Stimulated activated CD4-positive, alpha-beta T cell treated with anti-CD3 and anti-CD28 coated beads, Interleukin-1b, Interleukin-23, amount 100 ng/mL, for 48 hours (primary cell): Measurements from ENCODE around the gene COBL.

Experiments
- DNase-seq: peaks from one replicate; pipeline ENCODE4 v3.0.0-alpha.2; 2020

Gene COBL

GRCh38 chr7:51250512-51250911 is 66.1 kb downstream of the COBL start:
- DNase-seq: no peak

- no peak for DNase-seq
Observed at GRCh38 chr7:51249991-51250390, 66.6 kb downstream of the COBL start.

DNA sequence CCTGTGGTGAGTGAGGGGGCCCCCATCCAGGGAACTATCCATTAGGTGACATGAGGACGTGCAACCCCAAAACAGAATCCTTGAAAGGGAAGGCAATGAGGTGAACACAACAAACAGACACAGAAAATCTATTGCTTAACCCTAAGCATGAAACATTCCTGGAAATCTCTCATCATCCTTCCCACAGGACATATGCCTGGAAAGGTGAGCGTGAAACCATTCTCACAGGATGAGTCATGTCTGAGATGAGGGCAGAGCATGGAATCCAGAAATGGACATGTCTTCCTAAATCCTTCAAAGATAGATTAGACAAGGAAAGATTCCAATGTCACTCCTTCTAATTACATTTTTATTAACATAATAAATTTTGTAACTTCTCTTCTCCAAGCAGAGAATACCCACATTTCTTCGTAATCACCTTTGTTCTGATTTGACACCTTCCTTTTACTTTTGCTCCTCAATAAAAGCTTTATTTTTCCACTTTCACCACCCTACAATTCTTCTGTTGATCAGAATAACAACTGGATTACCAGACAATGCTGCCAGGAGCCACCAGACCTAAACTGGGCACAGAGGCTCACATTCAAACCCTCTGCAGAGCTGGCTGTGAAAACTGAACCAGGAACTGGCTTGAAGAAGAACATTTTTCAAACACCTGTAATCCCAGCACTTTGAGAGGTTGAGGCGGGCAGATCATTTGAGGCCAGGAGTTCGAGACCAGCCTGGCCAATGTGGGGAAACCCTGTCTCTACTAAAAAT is 67.2 kb downstream of the COBL start:
- DNase-seq: no peak

- DNase-seq: no peak
Observed at GRCh38 chr7:51246258-51247245, 70.1 kb downstream of the COBL start.

DNA sequence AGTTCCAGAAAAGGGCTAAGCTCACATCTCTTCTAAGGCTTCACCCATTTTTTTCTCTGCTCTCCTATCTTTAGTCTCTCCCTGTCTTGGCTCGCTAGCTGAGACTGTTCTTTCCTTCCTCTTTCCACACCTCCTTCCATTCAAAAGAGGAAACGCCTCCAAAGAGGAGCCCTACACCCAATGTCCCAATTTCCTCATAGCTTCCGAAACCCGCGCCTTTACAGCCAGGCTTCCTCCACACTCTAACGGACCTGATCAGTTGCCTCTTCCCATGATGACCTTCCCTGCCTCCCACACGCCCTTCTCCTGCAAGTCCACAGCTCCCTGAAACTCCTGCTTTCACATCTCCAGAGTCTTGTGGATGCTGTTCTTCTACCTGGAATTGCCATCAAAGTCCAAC is 71.7 kb downstream of the COBL start:
- no peak for DNase-seq

DNA sequence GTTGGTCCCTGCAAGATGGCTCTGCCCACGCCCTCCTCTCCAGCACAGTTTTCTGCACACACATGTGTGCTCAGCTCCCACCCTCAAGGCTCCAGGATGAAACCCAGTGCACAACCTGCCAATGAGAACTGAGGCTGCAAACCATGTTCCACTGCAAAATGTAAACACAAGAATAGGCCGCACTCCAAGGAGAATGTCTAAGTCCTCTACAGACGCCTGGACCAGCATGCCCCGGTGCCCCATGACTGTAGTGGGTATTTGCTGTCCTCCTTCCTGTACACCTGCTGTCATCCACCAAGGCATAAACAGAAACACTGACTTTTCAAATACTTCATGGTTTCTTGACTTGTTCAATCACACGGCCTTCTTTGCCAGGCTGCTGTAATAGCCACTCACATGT is 72.6 kb downstream of the COBL start:
- no peak for DNase-seq

DNA sequence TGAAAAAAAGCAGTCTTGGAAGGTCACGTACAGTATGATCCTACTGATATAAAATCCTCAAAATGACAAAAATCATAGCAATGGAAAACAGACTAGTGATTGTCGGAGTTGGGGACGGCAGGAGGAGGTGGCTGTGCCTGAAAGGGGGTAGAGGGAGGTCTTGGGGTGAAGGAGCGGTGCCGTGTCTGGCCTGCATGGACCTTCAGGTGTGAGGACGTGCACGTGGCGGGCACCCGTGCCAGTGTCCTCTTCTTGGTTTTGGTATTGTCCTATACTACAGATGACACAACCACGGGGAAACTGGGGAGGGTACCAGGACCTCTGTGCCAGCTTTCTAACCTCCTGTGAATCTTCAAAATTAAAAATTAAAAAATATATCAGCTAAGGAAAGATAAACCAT is 73.0 kb downstream of the COBL start:
- no peak for DNase-seq

DNA sequence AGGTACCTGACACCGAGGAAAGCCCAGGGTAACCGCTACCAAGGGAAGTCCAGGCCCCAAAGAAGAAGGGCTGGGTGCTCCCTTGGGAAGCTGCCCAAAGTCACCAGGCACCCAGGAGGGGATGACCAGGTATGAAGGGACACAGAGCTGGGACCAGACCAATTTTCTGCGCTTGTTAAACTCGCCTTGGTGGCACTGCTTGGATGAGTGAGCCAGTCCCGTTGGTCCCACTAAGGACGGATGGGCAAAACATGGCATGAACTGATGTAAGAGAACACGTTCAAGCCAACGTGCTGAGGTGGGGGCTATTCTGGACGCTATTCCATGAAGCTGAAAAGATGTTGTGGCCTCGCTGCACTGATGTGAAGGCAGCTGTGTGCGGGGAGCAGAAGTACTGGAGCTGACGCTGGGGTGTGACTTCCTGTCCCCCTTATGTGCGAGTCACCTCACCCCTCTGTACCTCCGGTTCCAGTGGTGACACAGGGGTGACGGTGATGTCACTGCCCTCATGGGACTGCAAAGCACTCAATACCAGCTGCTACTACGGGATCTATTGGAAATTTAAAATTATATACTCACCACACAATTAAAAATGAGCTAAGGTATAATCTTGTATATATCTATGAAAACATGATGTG is 73.6 kb downstream of the COBL start:
- no peak for DNase-seq

DNA sequence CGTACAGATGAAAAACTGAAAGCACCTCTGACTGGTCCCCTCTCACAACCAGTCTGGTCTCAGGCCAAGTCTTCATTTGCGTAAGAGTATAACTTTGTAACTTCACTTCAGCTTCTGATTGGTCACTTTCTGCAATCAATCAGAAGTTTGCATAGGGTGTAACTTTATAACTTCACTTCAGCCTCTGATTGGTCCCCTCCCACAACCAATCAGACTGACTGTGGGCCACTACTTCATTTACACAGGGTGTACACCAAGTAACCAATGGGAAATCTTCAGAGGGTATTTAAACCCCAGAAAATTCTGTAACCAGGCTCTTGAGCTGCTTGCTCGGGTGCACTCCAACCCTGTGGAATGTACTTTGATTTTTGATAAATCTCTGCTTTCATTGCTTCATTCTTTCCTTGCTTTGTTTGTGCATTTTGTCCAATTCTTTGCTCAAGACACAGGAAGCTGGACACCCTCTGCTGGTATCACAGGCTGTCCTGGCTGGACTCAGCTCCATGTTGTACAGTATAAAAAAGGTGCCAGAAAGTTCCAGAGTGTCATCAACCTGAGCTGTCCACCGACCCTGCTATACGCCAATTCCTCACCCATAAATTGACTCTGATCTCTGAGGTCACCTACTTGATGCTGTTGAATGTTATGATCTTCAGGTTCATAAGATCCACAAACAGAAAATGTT is 74.5 kb downstream of the COBL start:
- no peak for DNase-seq

DNA sequence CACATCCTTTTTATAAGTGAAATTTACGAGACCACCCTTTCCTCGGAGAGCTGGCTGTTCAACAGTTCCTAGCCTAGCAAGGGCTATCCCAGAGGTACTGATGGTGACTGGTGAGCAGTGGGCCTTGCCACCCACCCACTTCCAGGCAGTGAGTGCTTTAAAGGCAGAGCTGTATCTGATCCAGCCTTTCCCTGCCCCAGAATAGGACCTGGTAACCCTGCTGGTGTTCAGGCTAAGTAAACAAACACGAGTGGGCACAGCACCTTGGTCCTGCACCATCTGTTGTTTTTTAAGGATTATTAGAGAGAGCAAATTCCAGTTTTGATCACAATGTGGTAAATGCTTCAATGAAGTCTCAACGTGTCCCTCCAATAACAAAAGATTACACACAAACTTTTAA is 75.7 kb downstream of the COBL start:
- no peak for DNase-seq

DNA sequence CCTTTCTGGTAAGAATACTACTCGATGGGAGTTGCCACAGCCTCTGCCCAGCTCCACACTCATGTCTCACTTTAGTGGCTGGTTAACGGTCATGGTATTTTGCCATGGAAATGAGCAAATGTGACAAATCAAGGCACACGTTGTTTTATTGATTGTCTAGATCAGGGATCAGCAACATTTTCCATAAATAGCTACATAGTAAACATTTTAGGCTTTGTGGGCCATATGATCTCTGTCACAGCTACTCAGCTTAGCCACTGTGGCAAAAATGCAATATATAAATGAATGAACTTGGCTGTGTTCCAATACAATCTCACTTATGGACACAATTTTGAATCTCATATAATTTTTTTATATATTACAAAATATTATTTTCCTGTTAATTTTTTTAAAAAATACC is 76.9 kb downstream of the COBL start:
- DNase-seq: no peak

- DNase-seq: no peak
Observed at GRCh38 chr7:51238981-51239495, 77.6 kb downstream of the COBL start.

GRCh38 chr7:51237446-51238133 is 79.0 kb downstream of the COBL start:
- DNase-seq: no peak

GRCh38 chr7:51236470-51237132 is 80.0 kb downstream of the COBL start:
- no peak for DNase-seq

DNA sequence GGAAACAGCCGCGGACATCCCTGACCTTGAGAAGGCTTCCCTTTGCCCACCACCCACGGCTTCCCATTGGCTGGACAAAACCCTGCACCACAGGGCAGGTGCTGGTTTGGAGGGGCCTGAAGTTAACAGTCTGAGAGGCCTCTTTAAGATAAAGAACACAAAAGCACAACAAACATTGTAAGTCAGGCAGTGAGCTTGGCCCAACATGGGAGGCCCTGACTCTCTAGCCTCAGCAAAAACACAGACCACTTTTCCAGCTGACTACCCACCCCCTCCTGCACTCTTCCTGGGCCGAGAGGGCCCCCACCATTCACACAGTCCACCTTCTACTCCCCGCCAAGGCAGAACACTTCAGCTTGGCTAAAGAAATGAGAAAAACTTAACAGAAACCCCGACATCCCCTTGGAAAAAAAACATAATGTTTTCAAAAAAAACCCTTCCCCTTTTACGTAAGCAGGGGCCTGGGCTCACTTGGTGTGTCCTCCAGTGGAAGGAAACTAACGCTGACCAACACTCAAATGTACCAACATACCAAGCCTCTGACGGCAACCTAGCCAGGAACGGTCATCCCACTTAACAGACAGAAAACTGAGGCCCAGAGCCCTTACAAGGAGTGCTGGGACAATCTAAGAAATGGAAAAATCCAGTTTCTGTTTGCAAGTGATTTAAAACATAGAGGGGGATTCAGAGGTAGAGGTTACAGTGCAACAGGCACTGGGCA is 80.9 kb downstream of the COBL start:
- no peak for DNase-seq

GRCh38 chr7:51234609-51235308 is 81.8 kb downstream of the COBL start:
- no peak for DNase-seq

- DNase-seq: no peak
Observed at GRCh38 chr7:51234139-51234538, 82.5 kb downstream of the COBL start.

DNA sequence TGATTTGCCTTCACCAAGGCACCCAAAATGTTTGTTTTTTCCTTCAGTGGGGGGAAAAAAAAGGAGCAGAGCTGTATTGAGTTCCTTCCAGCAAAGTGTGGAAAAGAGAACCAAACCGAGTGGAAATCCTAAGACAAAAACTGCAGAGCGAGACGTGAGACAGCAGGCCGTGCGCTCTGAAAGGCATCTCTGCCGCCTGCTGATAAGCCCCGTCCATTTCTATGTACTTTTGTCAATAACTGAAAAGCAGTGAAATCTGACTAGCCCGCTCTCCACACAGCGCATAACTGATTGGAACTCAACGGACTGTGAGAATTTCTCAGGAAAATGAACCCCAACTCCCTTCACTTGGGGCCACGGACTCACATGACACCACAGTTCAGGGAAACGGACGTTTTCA is 83.2 kb downstream of the COBL start:
- no peak for DNase-seq

- DNase-seq: no peak
Observed at GRCh38 chr7:51230723-51231122, 85.9 kb downstream of the COBL start.

DNA sequence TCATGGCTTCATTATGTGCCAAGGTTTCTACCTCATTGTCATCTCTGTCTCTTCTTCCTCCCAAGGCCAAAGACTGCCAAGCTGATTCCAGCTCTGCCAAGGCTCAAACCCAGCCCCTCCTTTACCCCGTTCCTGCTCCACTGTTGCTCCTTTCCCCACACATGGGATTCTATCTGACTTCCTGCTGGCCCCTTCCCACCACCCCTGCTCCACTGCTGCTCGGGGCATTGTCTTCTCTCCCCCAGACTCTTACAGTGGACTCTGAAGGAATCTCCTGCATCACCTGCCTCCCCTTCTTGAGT is 86.3 kb downstream of the COBL start:
- DNase-seq: no peak
